Endothelial cell of umbilical vein (primary cell): Measurements from ENCODE around the gene CCSER1. TPM values are rescaled to one million over a fixed set of nuclear protein-coding genes. Genes with fewer than 3 reads are reported as not detected.

Experiments
- BruUV-seq: library from RNA; stranded (reverse); fragments of 400-500 nt; replicated peaks from 2 replicates; lab custom pipeline; 2021; lab: Mats Ljungman, UMichigan
- CTCF ChIA-PET: fragments of 300-600, 350-600 bp; sonication (Branson Sonifier 250); formaldehyde crosslinking; loops from one replicate; lab custom pipeline; 2021; ENCODE audit warnings: antibody characterized with exemption, inconsistent platforms; lab: Charles Lee
- POLR2A ChIA-PET: fragments of 300-600, 350-600 bp; sonication (Branson Sonifier 250); formaldehyde crosslinking; loops from one replicate; lab custom pipeline; 2021; ENCODE audit warnings: antibody characterized with exemption, inconsistent platforms; lab: Charles Lee
- DNase-seq: peaks from one replicate; pipeline ENCODE4 v3.0.0-alpha.2; 2011; ENCODE audit warnings: low read depth, low spot score
- FAIRE-seq: peaks from 2 replicates; lab custom pipeline; 2011; peaks lifted over from hg19 to GRCh38; lab: Jason Lieb, UNC
- H2AFZ ChIP-seq: 2 replicates; pipeline ENCODE4 v1.6.0; 2012; ENCODE audit warnings: low read depth, low read length, control low read depth, inconsistent platforms
- H3K27ac ChIP-seq: 2 replicates; pipeline ENCODE4 v1.5.1; 2011; ENCODE audit warnings: low read depth, mild to moderate bottlenecking, control low read depth, low read length, moderate library complexity; ENCODE audit not compliant: insufficient read depth
- H3K27me3 ChIP-seq, 2 experiments: 2 replicates each; pipeline versions ENCODE4 v1.6.0 to v1.6.1; 2011; ENCODE audit warnings: low read length in 2 of 2, mixed read lengths in 1 of 2; ENCODE audit not compliant: control insufficient read depth in 2 of 2, insufficient read depth in 2 of 2
- H3K36me3 ChIP-seq, 2 experiments: 2 replicates in 1 of 2; 3 replicates in 1 of 2; pipeline ENCODE4 v1.5.1; 2011; ENCODE audit warnings: low read length in 2 of 2, mild to moderate bottlenecking in 1 of 2, moderate library complexity in 1 of 2; ENCODE audit not compliant: control insufficient read depth in 2 of 2, insufficient read depth in 2 of 2; ENCODE audit errors: extremely low read depth in 1 of 2
- H3K4me1 ChIP-seq: 3 replicates; pipeline ENCODE4 v1.5.1; 2011; ENCODE audit warnings: mild to moderate bottlenecking, low read length; ENCODE audit not compliant: control insufficient read depth, insufficient read depth; ENCODE audit errors: extremely low read depth
- H3K4me2 ChIP-seq: 2 replicates; pipeline ENCODE4 v1.6.1; 2011; ENCODE audit warnings: low read length, control low read depth, mixed read lengths; ENCODE audit not compliant: insufficient read depth
- H3K4me3 ChIP-seq, 3 experiments: fragments of 200-600 bp in 1 of 3; sonication (generic), shearing (Covaris generic) in 1 of 3; replicated peaks in 1 of 3; 2 replicates each; pipeline ENCODE4 v1.5.1; 2011 to 2016; ENCODE audit warnings: control low read depth in 3 of 3, low read length in 3 of 3, mild to moderate bottlenecking in 2 of 3, inconsistent platforms in 1 of 3, low read depth in 1 of 3, moderate library complexity in 1 of 3; ENCODE audit not compliant: insufficient read depth in 1 of 3
- H3K79me2 ChIP-seq: 2 replicates; pipeline ENCODE4 v1.6.0; 2012; ENCODE audit warnings: low read length, inconsistent platforms; ENCODE audit not compliant: control insufficient read depth, insufficient read depth
- H3K9ac ChIP-seq: replicated peaks from 2 replicates; pipeline ENCODE3; 2011; ENCODE audit warnings: low read length, control low read depth; ENCODE audit not compliant: insufficient read depth; ENCODE audit errors: extremely low read depth
- H3K9me1 ChIP-seq: replicated peaks from 3 replicates; pipeline ENCODE4 v1.6.0; 2011; ENCODE audit warnings: mild to moderate bottlenecking, low read length; ENCODE audit not compliant: control insufficient read depth, insufficient read depth; ENCODE audit errors: extremely low read depth
- H3K9me3 ChIP-seq: replicated peaks from 2 replicates; pipeline ENCODE4 v1.5.1; 2012; ENCODE audit warnings: low read length, inconsistent platforms; ENCODE audit not compliant: control insufficient read depth, insufficient read depth
- H4K20me1 ChIP-seq: replicated peaks from 2 replicates; pipeline ENCODE3; 2011; ENCODE audit warnings: mild to moderate bottlenecking, low read length; ENCODE audit not compliant: control insufficient read depth, insufficient read depth; ENCODE audit errors: extremely low read depth
- CTCF ChIP-seq, 2 donors: IDR thresholded peaks; 1 replicate in 1 of 2; 2 replicates in 1 of 2; pipeline ENCODE4 v1.5.1; 2011; ENCODE audit warnings: low read length in 2 of 2, mild to moderate bottlenecking in 2 of 2, moderate library complexity in 2 of 2, control low read depth in 1 of 2, inconsistent platforms in 1 of 2, low read depth in 1 of 2; ENCODE audit not compliant: insufficient read depth in 1 of 2; ENCODE audit errors: extremely low read depth in 1 of 2
- EZH2 ChIP-seq: IDR thresholded peaks from 2 replicates; pipeline ENCODE4 v1.6.1; 2012; ENCODE audit warnings: borderline replicate concordance, low read depth, mild to moderate bottlenecking, moderate library complexity, low read length, inconsistent platforms; ENCODE audit not compliant: severe bottlenecking
- FOS ChIP-seq: IDR thresholded peaks from 2 replicates; pipeline ENCODE4 v1.6.1; 2011; ENCODE audit warnings: mild to moderate bottlenecking, low read length, moderate library complexity, borderline replicate concordance; ENCODE audit not compliant: insufficient read depth
- GATA2 ChIP-seq: IDR thresholded peaks from 2 replicates; pipeline ENCODE4 v1.7.0; 2011; ENCODE audit warnings: low read depth, mild to moderate bottlenecking, moderate library complexity, mixed read lengths, low read length; ENCODE audit not compliant: insufficient read length, insufficient read depth
- JUN ChIP-seq: IDR thresholded peaks from 2 replicates; pipeline ENCODE4 v1.6.1; 2011; ENCODE audit warnings: borderline replicate concordance, low read depth; ENCODE audit not compliant: insufficient read length, insufficient read depth
- MAX ChIP-seq: IDR thresholded peaks from 2 replicates; pipeline ENCODE4 v1.6.1; 2011; ENCODE audit not compliant: insufficient read depth, insufficient read length
- MYC ChIP-seq: IDR thresholded peaks from one replicate; pipeline ENCODE4 v1.6.1; 2011; ENCODE audit warnings: mild to moderate bottlenecking, low read depth, low read length
- POLR2A ChIP-seq: IDR thresholded peaks from 2 replicates; pipeline ENCODE4 v1.6.1; 2012; ENCODE audit warnings: low read depth, mild to moderate bottlenecking, control low read depth, low read length
- POLR2AphosphoS5 ChIP-seq: IDR thresholded peaks from 2 replicates; pipeline ENCODE4 v1.6.1; 2012; ENCODE audit warnings: low read depth, mild to moderate bottlenecking, control low read depth, low read length, moderate library complexity; ENCODE audit not compliant: insufficient read depth
- dilution Hi-C: fragments of 300-500 bp; cut with MboI; formaldehyde crosslinking; loops from one replicate; pipeline ENCODE4 v1.15.0; 2019; ENCODE audit warnings: low sequenced_read_pairs; ENCODE audit not compliant: extremely low pct_ligation_motif_present
- intact Hi-C: fragments of 100-400 bp; cut with micrococcal nuclease; formaldehyde crosslinking; loops from one replicate; pipeline ENCODE4 v1.10.0; 2022
- polyA plus RNA-seq, 4 experiments: library from polyadenylated mRNA; depleted of rRNA in 3 of 4; stranded (reverse) in 3 of 4; unstranded in 1 of 4; fragments of >200 nt; gene quantifications; 2 replicates each; pipeline versions ENCODE4 v1.2.1 to v1.2.3, GENCODE V29; 2011 to 2012; ENCODE audit warnings: missing spikeins in 1 of 4
- total RNA-seq: library from RNA; stranded (reverse); gene quantifications from 2 replicates; pipeline ENCODE4 v1.2.3, GENCODE V29; 2021

CCSER1 gene
- total and polyA plus RNA-seq, 2 donors (not counting 3 experiments of a cell fraction or from before 2014, with no cell fraction given) = 0.11 to 1.8 TPM

- Histone ChIP-seq H3K4me2 (no peak overlapping the region), H3K27me3 (no peaks in the 10 kb centered on the region), H3K9me1 (no peaks in the 10 kb centered on the region), H3K9me3 (no peaks in the 10 kb centered on the region), H2AFZ (no peak overlapping the region), H3K79me2 (no peaks in the 10 kb centered on the region), H3K9ac (no peak overlapping the region), H3K4me1 (no peaks in the 10 kb centered on the region), H3K36me3 (no peaks in the 10 kb centered on the region), H4K20me1 (no peaks in the 10 kb centered on the region), H3K27ac (no peak overlapping the region), H3K4me3 (no peak overlapping the region)
- ChIA-PET CTCF (no interaction called here), POLR2A (no interaction called here)
- BruUV-seq = no TSS peak
- intact Hi-C loops = no loop called here
- FAIRE-seq (no peak), DNase-seq (no peak)
- dilution Hi-C loops = no loop called here
- no peak for TF ChIP-seq JUN
- no peak for TF ChIP-seq GATA2
- TF ChIP-seq POLR2AphosphoS5 = no peak
- TF ChIP-seq POLR2A = no peak
- TF ChIP-seq MYC = no peak
- TF ChIP-seq FOS = no peak
- no peak for TF ChIP-seq MAX
- no peak for TF ChIP-seq CTCF (IDR thresholded peaks at IDR 0.05; ENCODE audit: extremely low read depth in 1 of 2, insufficient read depth in 1 of 2, low read depth in 1 of 2, low read length in 2 of 2)
- TF ChIP-seq EZH2 = no peak
These were observed 32.9 kb downstream of the CCSER1 start for GRCh38 chr4:90160044-90160443.
